PC-3 (cell line): Measurements from ENCODE around the gene RARRES2.

Experiments used
- EZH2 ChIP-seq: fragments of 300-600 bp; sonication (generic); IDR thresholded peaks from one replicate; pipeline ENCODE4 v1.6.1; 2017; ENCODE audit warnings: antibody characterized with exemption, mild to moderate bottlenecking, low read length; ENCODE audit not compliant: unreplicated experiment
- EZH2phosphoT487 ChIP-seq: fragments of 300-600 bp; sonication (generic); IDR thresholded peaks from 2 replicates; pipeline ENCODE4 v1.6.1; 2018; ENCODE audit warnings: mild to moderate bottlenecking, antibody characterized with exemption, low read length, borderline replicate concordance
- TF ChIP-seq, protein P1 (sequence below): fragments of 300-600 bp; sonication (generic); conservative IDR thresholded peaks from 2 replicates; pipeline ENCODE4 v1.5.1; 2017; ENCODE audit warnings: antibody characterized with exemption, low read depth, mild to moderate bottlenecking, low read length

DNA sequence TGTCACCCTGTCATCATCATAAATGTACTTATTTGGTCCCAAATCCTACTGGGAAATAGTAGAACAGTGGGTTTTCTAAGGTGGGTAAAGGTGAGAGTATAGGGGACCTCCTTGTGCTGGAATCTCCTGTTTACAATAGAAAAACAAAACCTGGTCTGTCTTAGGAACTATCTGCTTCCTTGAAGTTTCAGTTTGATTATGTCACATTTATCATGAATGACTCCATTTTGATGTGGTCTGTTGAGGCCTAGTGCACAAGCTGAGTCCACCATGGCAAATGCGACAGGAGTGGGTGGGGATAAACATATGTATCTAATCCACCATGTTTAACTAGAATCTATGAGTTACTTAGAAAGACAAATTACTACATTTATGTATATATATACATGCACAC is 14.2 kb upstream of the RARRES2 start:
- no peak for TF ChIP-seq EZH2
- TF ChIP-seq, protein P1, sequence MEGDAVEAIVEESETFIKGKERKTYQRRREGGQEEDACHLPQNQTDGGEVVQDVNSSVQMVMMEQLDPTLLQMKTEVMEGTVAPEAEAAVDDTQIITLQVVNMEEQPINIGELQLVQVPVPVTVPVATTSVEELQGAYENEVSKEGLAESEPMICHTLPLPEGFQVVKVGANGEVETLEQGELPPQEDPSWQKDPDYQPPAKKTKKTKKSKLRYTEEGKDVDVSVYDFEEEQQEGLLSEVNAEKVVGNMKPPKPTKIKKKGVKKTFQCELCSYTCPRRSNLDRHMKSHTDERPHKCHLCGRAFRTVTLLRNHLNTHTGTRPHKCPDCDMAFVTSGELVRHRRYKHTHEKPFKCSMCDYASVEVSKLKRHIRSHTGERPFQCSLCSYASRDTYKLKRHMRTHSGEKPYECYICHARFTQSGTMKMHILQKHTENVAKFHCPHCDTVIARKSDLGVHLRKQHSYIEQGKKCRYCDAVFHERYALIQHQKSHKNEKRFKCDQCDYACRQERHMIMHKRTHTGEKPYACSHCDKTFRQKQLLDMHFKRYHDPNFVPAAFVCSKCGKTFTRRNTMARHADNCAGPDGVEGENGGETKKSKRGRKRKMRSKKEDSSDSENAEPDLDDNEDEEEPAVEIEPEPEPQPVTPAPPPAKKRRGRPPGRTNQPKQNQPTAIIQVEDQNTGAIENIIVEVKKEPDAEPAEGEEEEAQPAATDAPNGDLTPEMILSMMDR, result no peak
- no peak for TF ChIP-seq EZH2phosphoT487
